WTC11 (cell line): Measurements from ENCODE around the gene PALB2. TPM values are rescaled to one million over a fixed set of nuclear protein-coding genes. Genes with fewer than 3 reads are reported as not detected.

Source experiments
- ATAC-seq: fragments of 200-7000 bp; cut with Tn5 transposase; 2 replicates; pipeline ENCODE4 v1.10.0; 2021; ENCODE audit warnings: mild to moderate bottlenecking, moderate library complexity
- CTCF ChIA-PET: fragments of 300-600 bp; sonication (Branson Sonifier 250); formaldehyde crosslinking; loops from one replicate; lab custom pipeline; 2021; ENCODE audit warnings: antibody characterized with exemption; lab: Charles Lee
- POLR2A ChIA-PET: fragments of 350-600 bp; sonication (Branson Sonifier 250); formaldehyde crosslinking; loops from one replicate; lab custom pipeline; 2021; ENCODE audit warnings: antibody characterized with exemption; lab: Charles Lee
- DNase-seq: peaks from one replicate; pipeline ENCODE4 v3.0.0; 2021; ENCODE audit warnings: low spot score
- H3K27ac Mint-ChIP-seq: 2 replicates; pipeline ENCODE4 v1.8.0; 2021; ENCODE audit warnings: mixed read lengths
- H3K27me3 Mint-ChIP-seq: 2 replicates; pipeline ENCODE4 v1.8.0; 2021; ENCODE audit warnings: low read depth, mild to moderate bottlenecking, moderate library complexity, mixed read lengths
- H3K36me3 Mint-ChIP-seq: 2 replicates; pipeline ENCODE4 v1.8.0; 2021; ENCODE audit warnings: mixed read lengths
- H3K4me1 Mint-ChIP-seq: 2 replicates; pipeline ENCODE4 v1.8.0; 2022; ENCODE audit warnings: mixed read lengths
- H3K4me3 Mint-ChIP-seq: 2 replicates; pipeline ENCODE4 v1.8.0; 2021; ENCODE audit warnings: mild to moderate bottlenecking, moderate library complexity, mixed read lengths
- H3K9me3 Mint-ChIP-seq: 2 replicates; pipeline ENCODE4 v1.8.0; 2021; ENCODE audit warnings: mixed read lengths
- CBFB ChIP-seq: sonication (generic); formaldehyde crosslinking; IDR thresholded peaks from 2 replicates; pipeline ENCODE4 v1.8.1; 2022; ENCODE audit warnings: mild to moderate bottlenecking, low read depth, missing genetic modification reagents
- EMX1 ChIP-seq: fragments of 250-450 bp; sonication (Bioruptor Pico); IDR thresholded peaks from 2 replicates; pipeline ENCODE4 v1.8.0; 2021; ENCODE audit warnings: mild to moderate bottlenecking
- HMGA2 ChIP-seq: fragments of 250-450 bp; sonication (Bioruptor Pico); IDR thresholded peaks from 2 replicates; pipeline ENCODE4 v1.4.0; 2021; ENCODE audit warnings: mild to moderate bottlenecking, moderate library complexity
- JAZF1 ChIP-seq: fragments of 250-450 bp; sonication (Bioruptor Pico); IDR thresholded peaks from 2 replicates; pipeline ENCODE4 v1.9.0; 2021; ENCODE audit warnings: moderate library complexity, mild to moderate bottlenecking, inconsistent platforms
- JUN ChIP-seq: sonication (generic); formaldehyde crosslinking; IDR thresholded peaks from 2 replicates; pipeline ENCODE4 v1.8.0; 2023; ENCODE audit warnings: mild to moderate bottlenecking, missing genetic modification reagents
- MXD4 ChIP-seq: fragments of 250-450 bp; sonication (Bioruptor Pico); IDR thresholded peaks from 2 replicates; pipeline ENCODE4 v1.8.0; 2021; ENCODE audit warnings: mild to moderate bottlenecking, moderate library complexity, borderline replicate concordance
- MYBL2 ChIP-seq: sonication (generic); formaldehyde crosslinking; IDR thresholded peaks from 2 replicates; pipeline ENCODE4 v1.8.1; 2023; ENCODE audit warnings: mild to moderate bottlenecking, moderate library complexity, missing genetic modification reagents
- NFE2L1 ChIP-seq: sonication (generic); formaldehyde crosslinking; IDR thresholded peaks from 2 replicates; pipeline ENCODE4 v1.8.1; 2023; ENCODE audit warnings: missing genetic modification reagents
- NR1H2 ChIP-seq: sonication (generic); formaldehyde crosslinking; IDR thresholded peaks from 2 replicates; pipeline ENCODE4 v1.9.0; 2021; ENCODE audit warnings: mild to moderate bottlenecking, moderate library complexity, missing genetic modification reagents
- OVOL2 ChIP-seq: fragments of 250-450 bp; sonication (Bioruptor Pico); IDR thresholded peaks from 2 replicates; pipeline ENCODE4 v1.9.0; 2021; ENCODE audit warnings: mild to moderate bottlenecking, borderline replicate concordance
- ZNF138 ChIP-seq: sonication (generic); formaldehyde crosslinking; conservative IDR thresholded peaks from 2 replicates; pipeline ENCODE4 v1.8.1; 2022; ENCODE audit warnings: mild to moderate bottlenecking, moderate library complexity, missing genetic modification reagents
- ZNF232 ChIP-seq: sonication (generic); formaldehyde crosslinking; IDR thresholded peaks from 2 replicates; pipeline ENCODE4 v1.8.0; 2022; ENCODE audit warnings: mild to moderate bottlenecking, missing genetic modification reagents
- ZNF263 ChIP-seq: sonication (generic); formaldehyde crosslinking; IDR thresholded peaks from 2 replicates; pipeline ENCODE4 v1.8.1; 2022; ENCODE audit warnings: low read depth, mild to moderate bottlenecking, moderate library complexity, missing genetic modification reagents
- ZNF423 ChIP-seq: fragments of 250-450 bp; sonication (Bioruptor Pico); IDR thresholded peaks from 2 replicates; pipeline ENCODE4 v2.1.2; 2022; ENCODE audit warnings: mild to moderate bottlenecking, moderate library complexity
- total RNA-seq: library from RNA; stranded (reverse); gene quantifications from 3 replicates; pipeline ENCODE4 v1.2.3, GENCODE V29; 2021
- TF ChIP-seq, protein P1 (sequence below): fragments of 200-600 bp; IDR thresholded peaks from 2 replicates; pipeline ENCODE4 v1.8.0; 2022; ENCODE audit warnings: antibody characterized with exemption
- TF ChIP-seq, protein P2 (sequence below): sonication (generic); formaldehyde crosslinking; IDR thresholded peaks from 2 replicates; pipeline ENCODE4 v1.8.0; 2022; ENCODE audit warnings: mild to moderate bottlenecking, missing genetic modification reagents
- TF ChIP-seq, protein P3 (sequence below): sonication (generic); formaldehyde crosslinking; IDR thresholded peaks from 2 replicates; pipeline ENCODE4 v1.8.1; 2022; ENCODE audit warnings: missing genetic modification reagents, borderline replicate concordance
- TF ChIP-seq, protein P4 (sequence below): sonication (generic); formaldehyde crosslinking; IDR thresholded peaks from 2 replicates; pipeline ENCODE4 v1.8.1; 2022; ENCODE audit warnings: low read depth, missing genetic modification reagents, borderline replicate concordance
- TF ChIP-seq, protein P5 (sequence below): fragments of 250-450 bp; sonication (Bioruptor Pico); IDR thresholded peaks from 2 replicates; pipeline ENCODE4 v1.8.0; 2021; ENCODE audit warnings: mild to moderate bottlenecking
- TF ChIP-seq, protein P6 (sequence below): sonication (generic); formaldehyde crosslinking; IDR thresholded peaks from 2 replicates; pipeline ENCODE4 v1.8.1; 2023; ENCODE audit warnings: mild to moderate bottlenecking, moderate library complexity, missing genetic modification reagents
- TF ChIP-seq, protein P7 (sequence below): sonication (generic); formaldehyde crosslinking; IDR thresholded peaks from 2 replicates; pipeline ENCODE4 v1.8.1; 2022; ENCODE audit warnings: mild to moderate bottlenecking, moderate library complexity, missing genetic modification reagents
- TF ChIP-seq, protein P8 (sequence below): sonication (generic); formaldehyde crosslinking; IDR thresholded peaks from 2 replicates; pipeline ENCODE4 v1.8.0; 2023; ENCODE audit warnings: missing genetic modification reagents
- TF ChIP-seq, protein P9 (sequence below): sonication (generic); formaldehyde crosslinking; IDR thresholded peaks from 2 replicates; pipeline ENCODE4 v1.8.1; 2023; ENCODE audit warnings: mild to moderate bottlenecking, missing genetic modification reagents, moderate library complexity

PALB2 gene
- total RNA-seq, 1 experiment from 2014 or later, result 32.1 TPM

DNA sequence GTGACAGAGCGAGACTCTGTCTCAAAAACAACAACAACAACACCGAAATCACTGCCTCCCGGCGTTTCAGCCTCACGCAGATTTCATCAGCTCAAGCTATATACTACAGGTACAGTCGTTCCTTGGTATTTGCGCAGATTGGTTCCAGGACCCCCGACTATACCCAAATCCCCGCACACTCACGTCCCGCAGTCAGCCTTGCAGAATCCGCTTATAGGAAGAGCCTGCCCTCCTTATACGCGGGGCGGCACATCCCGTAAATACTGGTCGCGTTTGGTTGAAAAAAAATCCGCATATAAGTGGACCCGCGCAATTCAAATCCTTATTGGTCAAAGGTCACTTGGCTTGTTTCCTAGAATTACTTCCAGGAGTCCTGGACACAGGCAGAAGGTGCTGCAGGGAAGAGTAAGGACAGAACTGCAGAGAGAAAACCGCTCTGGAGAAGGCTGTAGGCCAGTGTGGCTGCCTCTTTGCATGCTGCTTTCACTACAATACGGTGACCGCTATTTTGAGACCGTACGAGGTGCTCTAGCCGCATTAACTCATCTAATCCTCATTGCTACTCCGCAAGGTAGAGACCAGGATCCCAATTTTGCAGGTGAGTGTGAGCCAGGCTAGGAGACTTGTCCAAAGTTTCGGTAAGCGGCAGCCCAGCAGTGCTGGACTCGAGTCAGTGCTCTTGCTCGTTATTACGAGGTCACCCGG lies 45.7 kb downstream of the PALB2 start:
- H3K9me3 Mint-ChIP-seq, result no peaks in the 10 kb centered on the region
- CTCF ChIA-PET, result interaction anchor here (1.9 kb wide), 1 partner anchor 83 kb away, joined by 16 read pairs; the partner anchor contains the start of gene PLK1

DNA sequence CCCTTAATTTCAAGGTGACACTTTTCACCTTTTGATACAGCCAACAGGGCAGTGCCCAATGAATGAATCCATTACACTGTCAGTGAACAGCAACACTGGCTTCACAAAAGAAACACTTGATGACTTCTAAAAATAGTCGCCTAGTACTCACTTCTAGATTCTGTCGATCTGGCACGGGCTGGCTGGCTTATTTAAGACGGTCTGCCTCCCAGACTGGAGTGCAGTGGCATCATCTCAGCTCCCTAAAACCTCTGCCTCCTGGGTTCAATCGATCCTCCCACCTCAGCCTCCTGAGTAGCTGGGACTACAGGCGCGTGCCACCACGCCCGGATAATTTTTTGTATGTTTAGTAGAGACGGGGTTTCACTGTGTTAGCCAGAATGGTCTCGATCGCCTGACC lies 46.9 kb downstream of the PALB2 start:
- no peak for DNase-seq
- Mint-ChIP-seq H3K36me3 (peaks cover 35% of the 10 kb centered on the region), H3K27me3 (no peaks in the 10 kb centered on the region), H3K4me3 (peak overlapping the region; percentile 84; the same call in 1 of the 2 replicates), H3K9me3 (no peaks in the 10 kb centered on the region), H3K27ac (no peak overlapping the region), H3K4me1 (peaks cover 15% of the 10 kb centered on the region)
- ChIA-PET POLR2A (no interaction called here), CTCF (no interaction called here)
- no peak for ATAC-seq
- TF ChIP-seq, protein P1, sequence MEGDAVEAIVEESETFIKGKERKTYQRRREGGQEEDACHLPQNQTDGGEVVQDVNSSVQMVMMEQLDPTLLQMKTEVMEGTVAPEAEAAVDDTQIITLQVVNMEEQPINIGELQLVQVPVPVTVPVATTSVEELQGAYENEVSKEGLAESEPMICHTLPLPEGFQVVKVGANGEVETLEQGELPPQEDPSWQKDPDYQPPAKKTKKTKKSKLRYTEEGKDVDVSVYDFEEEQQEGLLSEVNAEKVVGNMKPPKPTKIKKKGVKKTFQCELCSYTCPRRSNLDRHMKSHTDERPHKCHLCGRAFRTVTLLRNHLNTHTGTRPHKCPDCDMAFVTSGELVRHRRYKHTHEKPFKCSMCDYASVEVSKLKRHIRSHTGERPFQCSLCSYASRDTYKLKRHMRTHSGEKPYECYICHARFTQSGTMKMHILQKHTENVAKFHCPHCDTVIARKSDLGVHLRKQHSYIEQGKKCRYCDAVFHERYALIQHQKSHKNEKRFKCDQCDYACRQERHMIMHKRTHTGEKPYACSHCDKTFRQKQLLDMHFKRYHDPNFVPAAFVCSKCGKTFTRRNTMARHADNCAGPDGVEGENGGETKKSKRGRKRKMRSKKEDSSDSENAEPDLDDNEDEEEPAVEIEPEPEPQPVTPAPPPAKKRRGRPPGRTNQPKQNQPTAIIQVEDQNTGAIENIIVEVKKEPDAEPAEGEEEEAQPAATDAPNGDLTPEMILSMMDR, result no peak
- TF ChIP-seq ZNF423 (CRISPR knock-in tag), result no peak
- no peak for TF ChIP-seq NFE2L1
- no peak for TF ChIP-seq JAZF1 (CRISPR knock-in tag)
- TF ChIP-seq, protein P2, sequence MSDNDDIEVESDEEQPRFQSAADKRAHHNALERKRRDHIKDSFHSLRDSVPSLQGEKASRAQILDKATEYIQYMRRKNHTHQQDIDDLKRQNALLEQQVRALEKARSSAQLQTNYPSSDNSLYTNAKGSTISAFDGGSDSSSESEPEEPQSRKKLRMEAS (CRISPR knock-in tag), result no peak
- TF ChIP-seq, protein P3, sequence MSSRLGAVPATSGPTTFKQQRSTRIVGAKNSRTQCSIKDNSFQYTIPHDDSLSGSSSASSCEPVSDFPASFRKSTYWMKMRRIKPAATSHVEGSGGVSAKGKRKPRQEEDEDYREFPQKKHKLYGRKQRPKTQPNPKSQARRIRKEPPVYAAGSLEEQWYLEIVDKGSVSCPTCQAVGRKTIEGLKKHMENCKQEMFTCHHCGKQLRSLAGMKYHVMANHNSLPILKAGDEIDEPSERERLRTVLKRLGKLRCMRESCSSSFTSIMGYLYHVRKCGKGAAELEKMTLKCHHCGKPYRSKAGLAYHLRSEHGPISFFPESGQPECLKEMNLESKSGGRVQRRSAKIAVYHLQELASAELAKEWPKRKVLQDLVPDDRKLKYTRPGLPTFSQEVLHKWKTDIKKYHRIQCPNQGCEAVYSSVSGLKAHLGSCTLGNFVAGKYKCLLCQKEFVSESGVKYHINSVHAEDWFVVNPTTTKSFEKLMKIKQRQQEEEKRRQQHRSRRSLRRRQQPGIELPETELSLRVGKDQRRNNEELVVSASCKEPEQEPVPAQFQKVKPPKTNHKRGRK (CRISPR knock-in tag), result no peak
- no peak for TF ChIP-seq OVOL2
- no peak for TF ChIP-seq MYBL2 (CRISPR knock-in tag)
- TF ChIP-seq ZNF138, result no peak
- TF ChIP-seq, protein P4, sequence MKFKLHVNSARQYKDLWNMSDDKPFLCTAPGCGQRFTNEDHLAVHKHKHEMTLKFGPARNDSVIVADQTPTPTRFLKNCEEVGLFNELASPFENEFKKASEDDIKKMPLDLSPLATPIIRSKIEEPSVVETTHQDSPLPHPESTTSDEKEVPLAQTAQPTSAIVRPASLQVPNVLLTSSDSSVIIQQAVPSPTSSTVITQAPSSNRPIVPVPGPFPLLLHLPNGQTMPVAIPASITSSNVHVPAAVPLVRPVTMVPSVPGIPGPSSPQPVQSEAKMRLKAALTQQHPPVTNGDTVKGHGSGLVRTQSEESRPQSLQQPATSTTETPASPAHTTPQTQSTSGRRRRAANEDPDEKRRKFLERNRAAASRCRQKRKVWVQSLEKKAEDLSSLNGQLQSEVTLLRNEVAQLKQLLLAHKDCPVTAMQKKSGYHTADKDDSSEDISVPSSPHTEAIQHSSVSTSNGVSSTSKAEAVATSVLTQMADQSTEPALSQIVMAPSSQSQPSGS (CRISPR knock-in tag), result no peak
- TF ChIP-seq, protein P5, sequence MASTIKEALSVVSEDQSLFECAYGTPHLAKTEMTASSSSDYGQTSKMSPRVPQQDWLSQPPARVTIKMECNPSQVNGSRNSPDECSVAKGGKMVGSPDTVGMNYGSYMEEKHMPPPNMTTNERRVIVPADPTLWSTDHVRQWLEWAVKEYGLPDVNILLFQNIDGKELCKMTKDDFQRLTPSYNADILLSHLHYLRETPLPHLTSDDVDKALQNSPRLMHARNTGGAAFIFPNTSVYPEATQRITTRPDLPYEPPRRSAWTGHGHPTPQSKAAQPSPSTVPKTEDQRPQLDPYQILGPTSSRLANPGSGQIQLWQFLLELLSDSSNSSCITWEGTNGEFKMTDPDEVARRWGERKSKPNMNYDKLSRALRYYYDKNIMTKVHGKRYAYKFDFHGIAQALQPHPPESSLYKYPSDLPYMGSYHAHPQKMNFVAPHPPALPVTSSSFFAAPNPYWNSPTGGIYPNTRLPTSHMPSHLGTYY (CRISPR knock-in tag), result no peak
- TF ChIP-seq MXD4, result no peak
- no peak for TF ChIP-seq CBFB
- TF ChIP-seq NR1H2 (CRISPR knock-in tag), result no peak
- no peak for TF ChIP-seq ZNF232 (CRISPR knock-in tag)
- TF ChIP-seq, protein P6, sequence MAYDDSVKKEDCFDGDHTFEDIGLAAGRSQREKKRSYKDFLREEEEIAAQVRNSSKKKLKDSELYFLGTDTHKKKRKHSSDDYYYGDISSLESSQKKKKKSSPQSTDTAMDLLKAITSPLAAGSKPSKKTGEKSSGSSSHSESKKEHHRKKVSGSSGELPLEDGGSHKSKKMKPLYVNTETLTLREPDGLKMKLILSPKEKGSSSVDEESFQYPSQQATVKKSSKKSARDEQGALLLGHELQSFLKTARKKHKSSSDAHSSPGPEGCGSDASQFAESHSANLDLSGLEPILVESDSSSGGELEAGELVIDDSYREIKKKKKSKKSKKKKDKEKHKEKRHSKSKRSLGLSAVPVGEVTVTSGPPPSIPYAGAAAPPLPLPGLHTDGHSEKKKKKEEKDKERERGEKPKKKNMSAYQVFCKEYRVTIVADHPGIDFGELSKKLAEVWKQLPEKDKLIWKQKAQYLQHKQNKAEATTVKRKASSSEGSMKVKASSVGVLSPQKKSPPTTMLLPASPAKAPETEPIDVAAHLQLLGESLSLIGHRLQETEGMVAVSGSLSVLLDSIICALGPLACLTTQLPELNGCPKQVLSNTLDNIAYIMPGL (CRISPR knock-in tag), result no peak
- TF ChIP-seq, protein P7, sequence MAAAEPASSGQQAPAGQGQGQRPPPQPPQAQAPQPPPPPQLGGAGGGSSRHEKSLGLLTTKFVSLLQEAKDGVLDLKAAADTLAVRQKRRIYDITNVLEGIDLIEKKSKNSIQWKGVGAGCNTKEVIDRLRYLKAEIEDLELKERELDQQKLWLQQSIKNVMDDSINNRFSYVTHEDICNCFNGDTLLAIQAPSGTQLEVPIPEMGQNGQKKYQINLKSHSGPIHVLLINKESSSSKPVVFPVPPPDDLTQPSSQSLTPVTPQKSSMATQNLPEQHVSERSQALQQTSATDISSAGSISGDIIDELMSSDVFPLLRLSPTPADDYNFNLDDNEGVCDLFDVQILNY (CRISPR knock-in tag), result no peak

More for the DNA sequence above, 45.7 kb downstream of the PALB2 start:
- TF ChIP-seq ZNF263 (CRISPR knock-in tag) (no peak), HMGA2 (no peak), EMX1 (CRISPR knock-in tag) (0 out of 2 replicates have a peak, but pooled peaks have one; percentile 6), JUN (CRISPR knock-in tag) (no peak)
- TF ChIP-seq, protein P8, sequence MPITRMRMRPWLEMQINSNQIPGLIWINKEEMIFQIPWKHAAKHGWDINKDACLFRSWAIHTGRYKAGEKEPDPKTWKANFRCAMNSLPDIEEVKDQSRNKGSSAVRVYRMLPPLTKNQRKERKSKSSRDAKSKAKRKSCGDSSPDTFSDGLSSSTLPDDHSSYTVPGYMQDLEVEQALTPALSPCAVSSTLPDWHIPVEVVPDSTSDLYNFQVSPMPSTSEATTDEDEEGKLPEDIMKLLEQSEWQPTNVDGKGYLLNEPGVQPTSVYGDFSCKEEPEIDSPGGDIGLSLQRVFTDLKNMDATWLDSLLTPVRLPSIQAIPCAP (CRISPR knock-in tag), result no peak
- TF ChIP-seq, protein P2 (CRISPR knock-in tag), result no peak
- TF ChIP-seq, protein P9, sequence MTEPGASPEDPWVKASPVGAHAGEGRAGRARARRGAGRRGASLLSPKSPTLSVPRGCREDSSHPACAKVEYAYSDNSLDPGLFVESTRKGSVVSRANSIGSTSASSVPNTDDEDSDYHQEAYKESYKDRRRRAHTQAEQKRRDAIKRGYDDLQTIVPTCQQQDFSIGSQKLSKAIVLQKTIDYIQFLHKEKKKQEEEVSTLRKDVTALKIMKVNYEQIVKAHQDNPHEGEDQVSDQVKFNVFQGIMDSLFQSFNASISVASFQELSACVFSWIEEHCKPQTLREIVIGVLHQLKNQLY (CRISPR knock-in tag), result no peak
- Mint-ChIP-seq H3K27ac (peak overlapping the region; percentile 72), H3K27me3 (no peaks in the 10 kb centered on the region), H3K4me3 (peak overlapping the region; percentile 84), H3K36me3 (peaks cover 27% of the 10 kb centered on the region), H3K4me1 (peaks cover 22% of the 10 kb centered on the region)
- no peak for DNase-seq
- ATAC-seq, result no peak
- POLR2A ChIA-PET, result interaction anchor here (2.5 kb wide), 1 partner anchor 38 kb away, joined by 7 read pairs; the partner anchor contains the start of genes EARS2 and UBFD1
